Urinary bladder (tissue), 4 donors: ENCODE results near the gene OR4E2. TPM values are rescaled to one million over a fixed set of nuclear protein-coding genes. Genes with fewer than 3 reads are reported as not detected.
"Not testable (repeated sequence)": the region's sequence is repeated elsewhere in the genome, so short reads cannot be mapped to it uniquely, and the experiment has no call there.

Experiments
- DNase-seq: peaks from one replicate; pipeline ENCODE4 v3.0.0-alpha.2; 2015; ENCODE audit errors: extremely low spot score
- H3K27ac ChIP-seq: one replicate; pipeline ENCODE4 v1.5.1; 2013; ENCODE audit warnings: low read depth, mild to moderate bottlenecking, moderate library complexity
- H3K36me3 ChIP-seq: one replicate; pipeline ENCODE4 v1.6.1; 2013; ENCODE audit warnings: mild to moderate bottlenecking, moderate library complexity; ENCODE audit not compliant: insufficient read depth
- H3K4me1 ChIP-seq: one replicate; pipeline ENCODE4 v1.6.1; 2013; ENCODE audit warnings: mild to moderate bottlenecking, moderate library complexity; ENCODE audit not compliant: insufficient read depth
- H3K4me3 ChIP-seq: one replicate; pipeline ENCODE4 v1.5.1; 2013; ENCODE audit warnings: low read depth, low read length
- WGBS: extraction: QIAGEN DNeasy Blood & Tissue Kit; methylation state at CpG from one replicate; pipeline ENCODE4 v1.1.7; 2013; 5-methylcytosine and 5-hydroxymethylcytosine counted together
- polyA plus RNA-seq: library from polyadenylated mRNA; stranded (reverse); fragments of 200-250 nt; gene quantifications from one replicate; pipeline ENCODE4 v1.2.3, GENCODE V29; 2013
- total RNA-seq: library from RNA; depleted of rRNA; stranded (reverse); fragments of >200 nt; gene quantifications from one replicate; pipeline ENCODE4 v1.2.3, GENCODE V29; 2014
- donor health status: healthy with polysubstance abuse.
- donor health status: healthy.

The OR4E2 gene, protein sequence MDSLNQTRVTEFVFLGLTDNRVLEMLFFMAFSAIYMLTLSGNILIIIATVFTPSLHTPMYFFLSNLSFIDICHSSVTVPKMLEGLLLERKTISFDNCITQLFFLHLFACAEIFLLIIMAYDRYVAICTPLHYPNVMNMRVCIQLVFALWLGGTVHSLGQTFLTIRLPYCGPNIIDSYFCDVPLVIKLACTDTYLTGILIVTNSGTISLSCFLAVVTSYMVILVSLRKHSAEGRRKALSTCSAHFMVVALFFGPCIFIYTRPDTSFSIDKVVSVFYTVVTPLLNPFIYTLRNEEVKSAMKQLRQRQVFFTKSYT
- total RNA-seq (not detected), polyA plus RNA-seq (not detected)

DNA sequence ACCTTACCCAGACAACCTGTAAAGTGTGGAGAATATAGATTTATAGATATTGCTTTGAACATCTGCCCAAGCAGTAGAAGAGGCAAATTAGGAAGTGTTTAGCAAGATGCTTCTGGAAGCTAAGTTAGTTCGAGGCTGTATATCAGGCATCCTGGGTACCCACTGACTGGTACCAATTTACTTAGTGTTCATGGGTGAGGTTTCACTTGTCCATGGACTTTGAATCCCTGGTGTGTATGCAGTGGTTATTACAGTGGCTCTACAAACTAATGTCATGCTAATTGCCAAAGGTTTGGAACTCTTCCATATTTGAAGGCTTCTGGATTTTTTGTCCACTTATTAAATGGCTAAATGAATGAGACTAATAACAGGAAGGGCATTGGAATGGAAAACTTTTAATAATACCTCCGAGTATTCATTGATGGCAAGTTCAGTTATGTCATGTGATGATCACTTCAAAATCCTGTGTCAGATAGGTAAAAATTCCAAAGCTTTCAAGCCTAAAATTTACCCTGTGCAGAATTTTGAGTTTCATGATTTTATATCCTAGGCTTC lies at the start of gene OR4E2:
TSS of gene OR4E2 (plus strand) at position 505 of the 555 bp plus-strand sequence. CDS start 11,248 bp downstream, outside the sequence.
- DNase-seq, result no peak
- WGBS, result 77% methylated on average over 2 of the region's 2 CpGs
- H3K4me3 ChIP-seq, result no peak within 1 kb of the TSS
- H3K4me1 ChIP-seq, result no peaks in the 10 kb centered on the region
- no peaks in the 10 kb centered on the region for H3K36me3 ChIP-seq
- no peak within 1 kb of the TSS for H3K27ac ChIP-seq

DNA sequence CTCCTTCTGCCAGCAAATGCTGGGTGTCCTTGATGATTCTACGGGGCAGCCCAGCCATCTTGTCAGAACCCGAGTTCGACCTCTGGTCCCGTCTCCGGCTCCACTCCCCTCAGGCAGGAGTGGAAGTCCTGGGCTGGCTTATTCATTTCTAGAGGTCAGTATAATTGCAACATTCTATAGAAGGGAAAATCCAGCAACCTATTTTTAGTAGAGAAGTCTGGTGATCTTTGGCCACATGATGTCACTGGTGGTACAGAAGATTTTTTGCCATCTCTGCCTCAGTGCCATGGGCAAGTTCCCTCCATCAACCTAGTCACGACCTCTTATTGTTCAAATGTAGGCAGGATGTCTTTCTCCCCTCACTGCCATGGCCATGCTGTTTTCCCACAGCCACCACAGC lies 41.3 kb upstream of the OR4E2 start:
- 79% methylated on average over 6 of the region's 6 CpGs for WGBS
- Histone ChIP-seq H3K27ac (no peak overlapping the region), H3K4me1 (no peaks in the 10 kb centered on the region), H3K36me3 (no peaks in the 10 kb centered on the region), H3K4me3 (no peak overlapping the region)
- no peak for DNase-seq

DNA sequence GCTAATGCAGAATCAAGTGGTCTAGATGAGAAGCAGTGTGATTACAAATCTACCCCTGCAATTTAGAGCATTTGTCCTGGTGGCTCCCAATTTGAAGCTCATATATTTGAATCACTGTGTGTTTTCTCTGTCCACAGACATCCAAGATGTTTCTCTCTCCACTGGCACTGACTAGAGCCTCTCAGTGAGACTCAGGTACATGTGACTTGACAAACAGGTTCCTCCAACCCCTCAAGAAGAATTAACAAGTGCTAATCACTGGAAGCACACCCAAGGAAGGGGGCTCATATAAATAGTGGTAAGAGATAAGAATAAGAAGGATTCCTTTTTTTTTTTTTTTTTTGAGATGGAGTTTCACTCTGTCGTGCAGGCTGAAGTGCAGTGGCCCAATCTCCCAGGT lies 39.4 kb upstream of the OR4E2 start:
- no peak for DNase-seq
- 39% methylated on average over 1 of the region's 1 CpG for WGBS
- H3K4me1 ChIP-seq, result no peaks in the 10 kb centered on the region
- H3K4me3 ChIP-seq, result no peak overlapping the region
- no peak overlapping the region for H3K27ac ChIP-seq
- no peaks in the 10 kb centered on the region for H3K36me3 ChIP-seq

DNA sequence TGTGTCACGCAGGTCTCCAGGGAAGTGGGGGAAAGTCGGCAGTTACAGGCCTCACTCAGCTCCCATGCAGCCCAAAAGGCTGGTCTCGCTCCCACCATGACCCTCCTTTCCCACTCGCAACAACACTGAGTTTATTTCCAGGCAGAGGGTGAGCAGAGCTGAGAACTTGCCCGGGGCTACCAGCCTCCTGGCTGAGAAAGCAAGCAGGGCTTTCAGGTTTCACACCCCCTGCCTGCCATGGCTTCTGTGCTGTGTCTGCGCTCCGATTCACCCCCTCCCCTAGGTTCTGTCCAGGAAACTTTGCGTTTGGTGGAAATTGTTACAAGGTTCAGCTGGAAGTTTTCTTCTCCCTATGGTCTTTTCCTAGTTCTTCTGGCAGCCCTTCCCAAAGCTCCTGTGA lies 36.0 kb upstream of the OR4E2 start:
- WGBS, result 71% methylated on average over 8 of the region's 8 CpGs
- no peaks in the 10 kb centered on the region for H3K36me3 ChIP-seq
- no peak for DNase-seq
- H3K4me3 ChIP-seq, result no peak overlapping the region
- no peak overlapping the region for H3K27ac ChIP-seq
- H3K4me1 ChIP-seq, result no peaks in the 10 kb centered on the region

DNA sequence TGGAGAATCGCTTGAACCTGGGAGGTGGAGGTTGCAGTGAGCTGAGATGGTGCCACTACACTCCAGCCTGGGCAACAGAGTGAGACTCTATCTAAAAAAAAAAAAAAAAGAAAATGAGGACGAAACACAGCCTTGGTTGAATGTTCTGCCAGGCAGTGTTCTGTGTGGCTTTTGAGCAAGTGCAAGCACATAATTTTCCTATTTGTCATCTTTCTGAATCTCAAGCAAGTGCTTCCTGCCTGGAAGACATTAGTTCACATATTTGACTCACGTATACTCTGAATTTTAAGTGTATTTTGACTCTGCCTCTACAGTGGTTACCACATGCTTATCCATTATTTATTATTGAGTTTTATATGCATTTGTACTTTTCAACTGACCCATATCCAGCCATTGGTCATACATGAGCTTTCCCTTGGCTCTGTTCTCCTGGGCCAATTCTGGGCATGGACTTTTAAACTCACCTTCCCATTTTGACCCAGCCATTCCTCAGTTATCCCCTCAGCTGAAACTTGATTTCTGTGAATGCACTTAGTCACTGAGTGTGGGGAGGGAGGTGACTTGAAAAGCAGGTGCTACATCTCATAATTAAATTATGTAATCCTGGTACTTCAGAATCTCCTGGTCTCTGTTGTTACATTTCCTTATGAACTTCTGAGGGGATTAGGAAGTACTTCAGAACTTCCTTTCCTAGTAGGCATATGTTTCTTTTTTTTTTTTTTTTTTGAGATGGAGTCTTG lies 27.0 kb upstream of the OR4E2 start:
- WGBS, result 70% methylated on average over 3 of the region's 3 CpGs
- Histone ChIP-seq H3K4me3 (no peak overlapping the region), H3K27ac (no peak overlapping the region), H3K36me3 (no peaks in the 10 kb centered on the region), H3K4me1 (no peaks in the 10 kb centered on the region)
- no peak for DNase-seq

DNA sequence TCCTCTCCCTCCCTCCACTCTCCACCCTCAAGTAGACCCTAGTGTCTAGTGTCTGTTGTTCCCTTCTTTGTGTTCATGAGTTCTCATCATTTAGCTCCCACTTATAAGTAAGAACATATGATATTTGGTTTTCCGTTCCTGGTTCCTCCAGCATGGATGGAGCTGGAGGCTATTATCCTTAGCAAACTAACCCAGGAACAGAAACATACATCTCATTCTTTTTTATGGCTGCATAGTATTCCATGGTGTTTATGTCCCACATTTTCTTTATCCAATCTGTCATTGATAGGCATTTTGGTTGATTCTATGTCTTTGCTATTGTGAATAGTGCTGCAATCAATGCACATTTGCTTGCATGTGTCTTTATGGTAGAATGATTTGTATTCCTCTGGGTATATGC lies 23.1 kb upstream of the OR4E2 start:
- not testable (repeated sequence) for H3K36me3 ChIP-seq, H3K27ac ChIP-seq, DNase-seq, H3K4me3 ChIP-seq, H3K4me1 ChIP-seq
- 100% methylated on average over 1 of the region's 1 CpG for WGBS

DNA sequence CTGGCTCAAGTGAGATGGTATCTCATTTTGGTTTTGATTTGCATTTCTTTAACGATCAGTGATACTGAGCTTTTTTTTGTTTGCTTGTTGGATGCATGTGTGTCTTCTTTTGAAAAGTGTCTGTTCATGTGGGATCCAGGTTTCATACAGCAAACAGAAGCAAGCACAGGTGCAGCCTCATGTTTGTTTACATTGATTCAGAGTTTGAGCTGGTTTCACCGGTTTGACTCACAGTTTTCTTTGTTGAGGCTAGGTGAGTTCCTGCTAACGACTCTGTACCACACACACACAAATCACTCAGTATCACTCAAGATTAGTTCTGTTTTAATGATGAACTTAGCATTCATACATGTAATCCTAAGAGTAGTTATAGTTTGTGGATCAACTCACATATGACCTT lies 22.6 kb upstream of the OR4E2 start:
- no peak overlapping the region for H3K4me3 ChIP-seq
- WGBS, result 24% methylated on average over 3 of the region's 3 CpGs

DNA sequence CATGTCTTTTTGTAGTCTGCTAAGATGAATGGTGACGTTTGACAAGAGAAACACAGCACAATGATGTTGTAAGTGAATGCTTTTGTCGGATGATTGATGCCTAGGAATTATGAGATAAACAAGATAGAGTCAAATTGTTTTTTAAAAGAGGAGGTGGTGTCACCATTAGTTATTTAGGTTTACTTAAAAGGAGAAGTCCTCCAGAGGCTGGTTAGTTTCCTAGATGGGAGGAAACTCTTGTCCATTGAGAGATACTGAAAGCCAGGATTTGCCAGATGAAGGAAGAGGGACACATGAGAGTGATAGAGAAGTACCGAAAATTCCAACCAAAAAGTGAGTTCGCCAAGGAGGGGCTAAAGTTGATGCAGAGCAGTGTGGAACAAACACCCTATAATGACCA lies 18.8 kb upstream of the OR4E2 start, which contains the start of gene OR10G2:
TSS of gene OR10G2 (minus strand) at position 101 of the 400 bp plus-strand sequence. CDS start at position 3, 98 bp downstream.
- H3K4me3 ChIP-seq, result no peak within 1 kb of the TSS
- WGBS, result 74% methylated on average over 4 of the region's 4 CpGs
- no peak within 1 kb of the TSS for H3K27ac ChIP-seq
- no peaks in the 10 kb centered on the region for H3K36me3 ChIP-seq
- no peak for DNase-seq
- H3K4me1 ChIP-seq, result no peaks in the 10 kb centered on the region

More for the DNA sequence above, 22.6 kb upstream of the OR4E2 start:
- no peaks in the 10 kb centered on the region for H3K4me1 ChIP-seq
- no peaks in the 10 kb centered on the region for H3K36me3 ChIP-seq
- H3K27ac ChIP-seq, result no peak overlapping the region
- no peak for DNase-seq

DNA sequence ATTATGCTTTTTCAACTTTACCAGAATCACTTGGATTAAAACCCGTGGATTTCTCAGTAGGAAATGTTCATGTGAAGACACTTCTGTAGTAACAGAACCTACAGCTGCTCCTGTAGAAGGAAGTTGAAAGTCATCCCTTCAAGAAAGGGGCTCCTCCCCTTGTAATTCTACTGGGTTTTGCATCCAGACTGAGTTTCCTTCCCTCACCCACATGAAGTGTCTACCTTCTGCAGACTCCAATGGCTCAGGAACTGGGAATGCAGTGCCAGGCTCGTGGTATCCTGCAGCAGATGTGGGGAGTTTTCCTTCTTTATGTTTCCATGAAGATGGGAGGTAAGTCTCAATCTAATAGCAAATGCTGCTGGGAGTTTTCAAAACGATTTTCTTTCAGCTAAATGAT lies 11.0 kb upstream of the OR4E2 start:
- no peak overlapping the region for H3K4me3 ChIP-seq
- no peak for DNase-seq
- no peaks in the 10 kb centered on the region for H3K36me3 ChIP-seq
- 59% methylated on average over 3 of the region's 3 CpGs for WGBS
- H3K4me1 ChIP-seq, result no peaks in the 10 kb centered on the region
- H3K27ac ChIP-seq, result no peak overlapping the region

DNA sequence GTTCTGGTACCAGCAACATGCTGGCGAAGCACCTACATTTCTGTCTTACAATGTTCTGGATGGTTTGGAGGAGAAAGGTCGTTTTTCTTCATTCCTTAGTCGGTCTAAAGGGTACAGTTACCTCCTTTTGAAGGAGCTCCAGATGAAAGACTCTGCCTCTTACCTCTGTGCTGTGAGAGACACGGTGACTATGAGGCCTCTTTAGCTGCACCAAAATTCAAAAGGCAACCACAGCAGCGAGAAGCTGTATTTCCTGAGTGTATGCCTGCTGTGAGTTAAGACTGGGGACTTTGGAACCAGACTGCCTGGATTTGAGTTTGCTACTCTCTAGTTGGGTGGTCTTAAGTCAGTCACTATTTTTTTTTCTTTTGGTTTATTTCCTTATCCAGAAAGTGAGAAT lies 10.2 kb upstream of the OR4E2 start:
- Histone ChIP-seq H3K4me3 (no peak overlapping the region), H3K27ac (no peak overlapping the region), H3K36me3 (no peaks in the 10 kb centered on the region), H3K4me1 (no peaks in the 10 kb centered on the region)
- WGBS, result 63% methylated on average over 5 of the region's 5 CpGs
- DNase-seq, result no peak

DNA sequence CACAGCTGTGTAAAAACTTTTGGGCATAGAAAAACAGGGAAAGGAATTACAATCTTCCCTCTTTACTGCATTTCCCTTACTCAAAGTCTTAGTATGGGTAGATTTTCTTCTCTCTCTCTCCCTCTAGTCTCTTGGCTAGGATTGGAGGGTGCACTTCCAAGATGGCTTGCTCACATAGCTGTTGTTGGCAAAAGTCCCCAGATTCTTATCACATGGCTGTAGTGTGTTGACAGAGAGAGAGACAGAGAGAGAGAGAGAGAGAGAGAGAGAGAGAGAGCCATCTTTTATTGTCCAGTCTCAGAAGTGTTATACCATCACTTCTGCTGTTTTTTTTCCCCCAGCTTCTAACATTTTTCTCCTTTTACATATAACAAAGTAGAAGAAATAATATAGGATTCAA lies 6.3 kb upstream of the OR4E2 start:
- DNase-seq, result no peak
- Histone ChIP-seq H3K4me1 (no peaks in the 10 kb centered on the region), H3K4me3 (no peak overlapping the region), H3K36me3 (no peaks in the 10 kb centered on the region), H3K27ac (no peak overlapping the region)

DNA sequence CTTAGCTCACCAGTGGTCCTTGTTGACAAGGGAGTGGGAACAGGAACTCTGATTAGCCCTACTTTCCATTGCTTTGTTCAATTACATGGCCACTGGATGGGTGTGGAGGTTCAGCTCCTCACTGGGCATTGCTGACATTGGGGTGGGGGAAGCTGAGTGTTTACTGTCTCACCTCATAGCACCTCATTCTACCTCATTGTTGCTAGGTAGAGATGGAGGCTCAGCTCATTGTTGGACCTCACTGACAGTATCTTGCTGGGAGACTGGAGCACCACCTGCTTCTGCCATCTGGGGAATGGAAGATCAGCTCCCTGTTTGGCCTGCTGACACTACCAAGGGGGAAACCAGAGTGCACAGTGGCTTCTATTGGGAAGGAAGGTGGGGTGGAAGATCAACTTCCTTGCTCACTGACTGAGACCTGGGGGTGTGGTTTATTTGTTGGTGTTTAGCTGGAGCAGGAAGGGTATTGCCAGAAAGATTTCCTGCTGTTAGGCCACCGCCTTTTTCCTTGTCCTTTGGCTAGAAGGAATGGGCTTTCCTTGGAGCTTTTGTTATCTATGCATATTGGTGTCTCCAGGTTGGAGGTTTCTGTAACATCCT lies 1.3 kb upstream of the OR4E2 start:
- 53% methylated on average over 1 of the region's 1 CpG for WGBS
- no peak overlapping the region for H3K4me3 ChIP-seq
- H3K36me3 ChIP-seq, result no peaks in the 10 kb centered on the region
- no peak for DNase-seq
- no peak overlapping the region for H3K27ac ChIP-seq
- H3K4me1 ChIP-seq, result no peaks in the 10 kb centered on the region

DNA sequence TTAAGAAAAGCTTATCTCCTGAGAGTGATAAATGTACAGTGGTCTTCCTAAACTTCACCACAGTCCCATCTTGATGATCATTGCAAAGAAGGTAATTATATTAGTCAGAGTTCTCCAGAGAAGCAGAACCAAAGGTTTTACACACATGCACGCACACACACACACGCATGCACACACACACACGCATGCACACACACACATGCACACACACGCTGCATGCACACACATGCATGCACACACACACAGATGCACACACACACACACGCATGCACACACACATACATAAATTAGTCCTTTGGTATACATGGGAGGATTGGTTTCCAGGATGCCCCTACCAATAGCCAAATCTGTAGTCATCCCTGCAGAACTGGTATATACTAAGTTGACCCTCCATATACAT lies 580 bp downstream of the OR4E2 start:
- Histone ChIP-seq H3K4me3 (no peak overlapping the region), H3K36me3 (no peaks in the 10 kb centered on the region), H3K27ac (no peak overlapping the region), H3K4me1 (no peaks in the 10 kb centered on the region)
- DNase-seq, result no peak
- WGBS, result 92% methylated on average over 5 of the region's 5 CpGs

DNA sequence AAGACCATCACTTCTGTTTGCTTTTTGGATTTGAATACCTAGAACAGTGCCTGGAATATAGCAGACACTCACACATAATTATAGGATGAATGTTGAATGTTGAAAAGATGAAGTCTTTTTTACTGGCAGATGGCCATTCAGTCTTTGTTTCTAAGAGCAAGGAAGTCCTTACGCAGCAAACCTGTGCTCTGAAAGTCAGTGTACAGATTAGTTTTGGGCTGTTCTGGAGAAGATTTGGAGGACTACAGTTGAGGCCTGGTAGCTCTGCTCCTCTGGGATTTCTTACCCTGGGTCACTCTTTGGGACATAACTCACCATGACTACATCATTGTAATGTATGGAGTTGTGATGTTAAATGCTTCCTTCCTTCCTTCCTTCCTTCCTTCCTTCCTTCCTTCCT lies 3.3 kb downstream of the OR4E2 start:
- Histone ChIP-seq H3K27ac (no peak overlapping the region), H3K4me1 (no peaks in the 10 kb centered on the region), H3K36me3 (no peaks in the 10 kb centered on the region), H3K4me3 (no peak overlapping the region)
- 41% methylated on average over 1 of the region's 1 CpG for WGBS
- no peak for DNase-seq
